HG03139 (cell line): Measurements from ENCODE around the gene MEF2C.

ENCODE experiments used
- ATAC-seq: cut with Tn5 transposase; IDR thresholded peaks from one replicate; pipeline ENCODE4 v1.9.1; 2021; ENCODE audit not compliant: unreplicated experiment

Gene MEF2C

DNA sequence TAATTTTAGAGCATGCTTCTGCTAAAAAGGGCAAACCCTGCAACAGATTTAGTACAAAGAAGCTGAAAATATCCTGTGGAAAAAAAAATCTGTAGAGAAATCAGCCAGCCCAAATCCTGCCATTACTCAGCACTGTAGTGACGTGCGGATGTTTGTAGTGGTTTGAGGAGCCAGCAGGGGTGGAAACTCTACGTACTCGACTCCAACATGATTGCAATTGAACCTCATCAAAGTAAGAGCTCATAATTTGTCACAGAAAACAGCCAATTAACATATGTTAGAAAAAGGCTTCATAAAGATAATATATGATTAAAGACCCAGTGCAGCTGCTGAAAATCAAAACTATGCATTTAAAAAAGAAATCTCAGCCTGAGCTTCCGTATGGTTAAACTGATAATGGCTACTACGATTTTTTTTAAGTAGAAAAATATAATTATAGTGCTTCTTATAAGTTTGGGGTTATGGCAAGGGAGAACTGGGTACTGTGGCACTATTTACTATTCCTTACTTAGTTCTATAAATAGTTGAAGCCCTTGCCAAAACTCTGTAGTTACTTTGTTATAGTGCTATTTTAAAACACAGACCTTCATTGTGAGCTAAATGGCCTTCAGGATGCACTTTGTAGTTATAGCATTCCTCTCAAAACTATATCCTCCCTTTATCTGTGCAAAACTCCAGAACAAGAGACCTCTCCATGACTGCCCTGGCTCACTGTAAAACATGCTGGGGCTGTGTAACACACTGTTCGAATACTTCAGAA is 49.4 kb downstream of the MEF2C start:
- no peak for ATAC-seq

DNA sequence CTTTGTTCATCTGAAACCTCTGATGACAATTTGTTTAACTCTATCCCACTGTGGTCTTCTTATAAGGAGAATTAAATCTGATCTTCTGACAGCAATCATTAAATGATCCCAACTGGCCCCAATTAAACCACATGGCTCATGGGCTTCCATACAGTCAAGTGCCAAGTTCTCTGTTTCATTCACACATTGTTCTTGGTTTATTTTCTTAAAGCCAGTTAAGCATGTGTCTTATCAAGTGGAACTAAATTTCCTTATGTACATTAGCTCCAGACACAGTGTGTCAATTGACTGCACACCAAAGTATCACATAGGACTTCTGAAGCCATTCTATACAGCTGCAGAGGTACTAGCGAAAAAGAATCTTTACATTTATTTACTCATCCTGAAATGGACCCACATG is 51.2 kb downstream of the MEF2C start:
- ATAC-seq: no peak

DNA sequence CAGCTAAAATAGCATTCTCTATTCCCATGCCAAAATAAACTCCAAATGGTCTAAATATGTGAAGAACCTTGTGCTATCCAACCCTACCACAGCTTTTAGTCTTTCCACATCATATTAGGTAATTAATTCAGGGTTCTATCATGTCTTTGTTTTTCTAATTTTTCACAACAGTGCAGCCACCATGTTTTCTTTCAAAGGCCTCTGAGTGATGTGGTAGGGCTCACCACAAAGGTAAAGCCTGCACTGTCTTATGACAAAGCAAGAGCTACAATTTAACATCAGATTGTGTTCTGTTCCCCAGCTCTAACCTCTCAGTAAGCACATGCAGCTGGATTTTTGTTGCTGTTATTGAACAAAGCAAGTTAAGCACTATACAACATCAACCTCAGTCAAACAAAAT is 52.4 kb downstream of the MEF2C start:
- no peak for ATAC-seq

DNA sequence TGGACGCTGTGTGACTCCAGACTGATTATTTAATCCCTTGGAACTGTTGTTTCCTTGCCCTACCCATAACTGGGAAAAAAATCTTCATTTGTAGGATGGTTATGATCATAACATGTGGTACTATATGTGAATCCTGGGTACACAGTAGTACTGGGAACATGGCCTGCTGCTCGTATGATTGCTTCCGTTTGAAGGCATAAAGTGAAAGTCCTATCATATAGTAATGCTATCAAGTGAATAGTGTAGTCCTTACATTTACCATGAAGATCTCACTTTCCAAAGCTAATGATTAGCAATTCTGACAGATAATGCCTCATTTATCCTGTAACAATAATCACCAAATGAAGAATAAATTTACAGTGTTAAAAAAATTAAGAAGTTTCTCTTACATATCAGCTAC is 53.2 kb downstream of the MEF2C start:
- ATAC-seq: no peak

DNA sequence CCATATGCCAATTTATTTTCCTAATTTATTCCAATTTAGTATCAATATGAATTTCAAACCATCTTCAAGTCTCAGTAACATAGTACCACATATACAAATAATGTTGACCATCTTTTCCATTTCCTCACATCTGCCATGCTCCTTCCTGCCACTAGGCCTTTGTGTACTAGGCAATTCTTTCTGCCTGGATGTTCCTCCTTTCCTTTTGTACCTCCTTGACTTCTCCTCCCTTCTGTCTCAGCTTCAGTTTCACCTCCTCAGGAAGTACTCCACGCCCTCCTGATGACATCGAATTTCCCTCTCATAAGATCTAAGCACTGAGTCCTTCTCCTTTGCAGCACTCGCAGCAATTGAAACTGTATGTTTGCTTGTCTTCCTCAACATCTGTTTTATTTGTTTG is 53.9 kb downstream of the MEF2C start:
- no peak for ATAC-seq

DNA sequence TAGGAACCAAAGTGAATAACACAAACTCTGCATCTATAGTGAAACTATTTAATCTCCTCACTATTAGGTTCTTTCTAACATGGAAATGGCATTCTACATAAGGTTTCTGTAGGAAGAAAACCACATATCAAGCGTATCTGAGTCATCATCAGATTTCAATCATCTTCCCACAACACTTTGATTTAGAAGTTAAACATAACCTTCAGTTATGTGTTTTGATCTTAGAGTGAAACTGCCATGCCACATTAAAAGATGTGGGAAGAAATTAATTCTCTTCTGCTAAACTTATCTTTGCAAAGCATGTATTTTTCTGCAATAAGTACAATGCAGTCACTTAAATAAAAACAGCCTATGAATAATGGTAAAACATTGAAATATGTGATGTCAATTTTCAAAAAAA is 55.0 kb downstream of the MEF2C start:
- ATAC-seq: no peak

DNA sequence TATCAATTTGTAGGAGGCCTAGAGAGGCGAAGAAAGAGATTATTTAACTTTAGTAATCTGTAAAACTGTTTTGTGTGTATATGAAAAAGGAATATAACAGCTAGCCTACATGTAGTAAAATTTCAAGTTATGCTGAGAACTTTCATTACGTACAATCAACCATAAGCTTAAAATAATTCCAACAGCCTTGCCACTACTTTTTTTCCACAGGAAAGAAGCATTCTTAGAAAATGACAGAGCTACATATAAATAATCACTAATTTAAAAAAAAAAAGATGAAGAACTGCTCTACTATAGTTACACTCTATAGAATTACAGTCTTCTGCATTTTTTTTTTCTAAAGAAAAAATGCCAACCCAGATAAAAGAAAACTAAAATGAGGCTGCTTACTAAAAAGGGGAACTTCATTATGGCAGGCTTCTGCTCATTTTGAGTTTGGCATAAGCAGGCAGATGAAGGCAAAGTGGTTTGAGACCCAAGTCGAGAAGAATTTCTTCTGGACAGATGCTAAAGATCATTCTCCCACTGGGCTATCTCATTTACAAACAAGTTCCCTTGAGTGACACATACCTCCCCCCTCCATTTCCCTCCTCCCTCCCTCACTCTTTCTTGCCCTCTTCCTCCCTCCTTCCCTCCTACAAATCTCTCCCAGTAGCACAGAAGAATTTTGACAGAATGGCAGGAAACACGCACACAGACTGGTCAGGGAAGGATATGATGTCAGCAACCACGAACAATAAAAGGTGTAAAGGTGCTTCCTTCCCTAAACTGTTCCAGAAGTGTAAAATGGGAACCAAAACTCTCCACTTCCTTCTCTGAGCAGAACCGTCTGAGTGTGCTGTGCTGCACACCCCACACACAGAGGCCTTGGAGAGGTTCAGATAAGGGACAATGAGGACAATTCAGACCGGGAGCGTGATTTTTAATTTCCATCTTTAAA is 56.1 kb downstream of the MEF2C start:
- peak; percentile 55 for ATAC-seq

DNA sequence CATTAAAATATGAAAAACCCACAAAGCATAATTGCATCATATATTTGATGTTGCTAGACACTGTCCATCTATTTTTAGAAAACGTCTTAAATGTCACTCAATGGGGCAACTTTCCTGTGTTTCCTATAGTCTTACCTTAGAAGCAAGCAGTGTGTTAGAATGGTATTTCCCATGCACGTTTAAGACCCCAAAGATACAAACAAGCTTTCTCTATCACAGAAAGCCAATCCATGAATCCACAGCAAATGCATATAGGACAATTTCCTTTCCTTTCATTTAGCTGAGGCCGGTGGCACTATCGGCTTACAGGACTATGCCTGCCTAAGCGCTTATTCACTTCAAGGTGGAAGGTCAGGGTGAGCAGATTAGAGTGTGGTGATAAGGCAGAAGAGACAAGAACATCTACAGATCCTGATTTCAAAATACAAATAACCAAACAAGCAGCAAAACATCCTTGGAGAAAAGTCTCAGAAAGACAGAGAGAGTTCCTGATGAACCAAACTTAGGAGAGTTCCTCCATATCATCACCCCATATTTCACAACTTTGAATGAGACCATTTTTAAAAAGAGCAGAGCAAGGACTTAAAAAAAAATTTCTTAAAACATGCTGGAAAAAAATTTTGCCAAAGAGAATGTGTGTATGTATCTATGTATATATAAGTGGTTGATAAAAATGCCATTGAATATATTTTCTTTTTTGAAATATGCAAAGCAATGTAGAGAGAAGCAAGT is 57.2 kb downstream of the MEF2C start:
- no peak for ATAC-seq

DNA sequence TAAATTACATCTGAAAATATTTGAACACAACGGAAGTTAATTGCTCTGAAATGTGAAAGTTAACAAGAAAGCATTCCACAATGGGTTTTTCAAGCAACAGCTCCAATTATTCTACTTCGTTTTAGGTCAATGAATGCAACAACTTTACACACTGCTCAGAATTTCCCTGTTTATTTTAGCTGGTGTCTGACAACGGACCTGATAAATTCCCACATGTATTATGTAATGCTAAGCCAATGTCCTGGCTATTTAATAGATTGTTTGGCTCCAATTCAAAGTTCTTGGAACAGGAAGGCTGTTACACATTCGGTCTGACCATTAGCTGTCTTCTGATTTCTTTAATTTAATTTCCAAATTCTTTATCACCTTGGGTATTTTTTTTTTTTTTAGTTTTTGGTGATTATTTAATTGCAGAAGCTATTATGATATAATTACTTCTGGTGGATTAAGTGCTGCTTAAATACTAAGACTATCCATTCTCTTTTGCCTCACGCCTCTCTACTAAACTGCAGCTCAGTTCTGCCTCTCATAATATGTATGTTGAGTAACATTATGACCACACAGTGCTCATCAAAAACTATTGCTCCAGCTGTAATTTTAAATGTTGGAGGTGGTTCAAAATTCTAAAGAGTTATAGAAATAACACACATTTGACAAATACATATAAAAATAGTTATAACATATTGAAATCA is 57.9 kb downstream of the MEF2C start:
- no peak for ATAC-seq

DNA sequence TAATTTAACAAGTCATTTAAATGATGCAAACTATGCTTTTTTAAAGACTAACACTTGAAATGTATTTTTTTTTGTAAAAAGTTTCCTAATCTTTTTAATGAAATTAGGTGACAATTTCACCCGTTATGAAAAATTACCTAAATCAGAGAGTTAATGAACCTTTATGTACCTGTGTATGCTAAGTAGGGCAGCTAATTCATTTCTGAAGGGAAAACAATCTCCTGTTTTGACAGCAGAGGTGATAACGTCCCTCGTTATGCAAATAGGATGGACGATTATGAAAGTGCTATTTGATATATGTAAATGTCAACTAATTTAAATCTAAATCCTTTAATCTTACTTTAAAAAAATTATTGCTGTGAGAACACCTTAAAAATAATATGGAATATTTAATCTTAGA is 58.8 kb downstream of the MEF2C start:
- ATAC-seq: no peak

DNA sequence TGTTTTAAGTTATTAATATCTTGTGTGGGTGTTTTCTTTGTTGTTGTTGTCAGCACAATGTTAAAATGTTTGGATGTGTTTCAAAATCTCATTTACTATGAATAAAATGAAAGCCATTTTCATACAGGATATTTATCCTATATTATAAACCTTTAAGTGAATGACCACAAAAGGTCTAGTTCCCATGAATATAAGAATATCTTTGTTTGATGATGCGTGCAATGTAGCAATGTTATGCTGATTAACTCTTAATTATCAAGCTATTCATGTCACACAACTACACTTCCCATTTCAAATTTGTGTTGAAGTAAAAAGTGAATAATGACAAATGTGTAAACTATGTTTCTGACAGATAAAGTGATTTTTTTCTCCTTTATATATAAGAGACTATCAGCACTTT is 59.8 kb downstream of the MEF2C start:
- ATAC-seq: no peak

DNA sequence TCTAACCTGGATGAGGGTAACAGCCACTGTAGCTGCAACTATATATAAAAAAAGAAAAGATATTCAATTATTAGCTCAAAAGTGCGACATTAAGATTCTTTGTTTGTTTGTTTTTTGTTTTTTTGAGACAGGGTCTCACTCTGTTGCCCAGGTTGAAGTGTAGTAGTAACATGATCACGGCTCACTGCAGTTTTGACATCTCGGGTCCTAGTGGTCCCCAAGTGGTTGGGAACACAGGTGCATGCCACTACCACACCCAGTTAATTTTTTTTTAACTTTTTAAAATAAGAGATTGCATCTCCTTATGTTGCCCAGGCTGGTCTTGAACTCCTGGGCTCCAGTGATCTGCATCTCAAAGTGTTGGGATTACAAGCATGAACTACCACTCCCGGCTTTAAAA is 61.8 kb downstream of the MEF2C start:
- ATAC-seq: no peak

DNA sequence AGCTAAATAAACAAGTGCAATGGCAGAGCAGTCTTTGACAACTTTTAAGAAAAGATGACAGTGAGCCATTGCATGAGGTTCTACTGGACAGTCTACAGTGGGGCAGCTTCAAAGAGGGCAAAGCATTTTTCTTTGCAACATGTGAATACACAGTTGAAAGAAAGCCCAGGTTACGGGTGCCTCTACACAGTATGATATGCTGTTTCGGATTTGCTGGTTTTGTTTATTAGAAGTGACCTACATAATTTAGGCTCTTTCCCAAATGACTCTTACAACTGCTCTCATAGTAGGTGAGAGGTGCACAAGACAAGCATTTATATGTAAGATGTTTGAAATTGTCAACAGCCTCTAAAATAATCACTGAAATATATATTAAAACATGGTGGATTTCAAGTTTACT is 62.4 kb downstream of the MEF2C start:
- no peak for ATAC-seq

DNA sequence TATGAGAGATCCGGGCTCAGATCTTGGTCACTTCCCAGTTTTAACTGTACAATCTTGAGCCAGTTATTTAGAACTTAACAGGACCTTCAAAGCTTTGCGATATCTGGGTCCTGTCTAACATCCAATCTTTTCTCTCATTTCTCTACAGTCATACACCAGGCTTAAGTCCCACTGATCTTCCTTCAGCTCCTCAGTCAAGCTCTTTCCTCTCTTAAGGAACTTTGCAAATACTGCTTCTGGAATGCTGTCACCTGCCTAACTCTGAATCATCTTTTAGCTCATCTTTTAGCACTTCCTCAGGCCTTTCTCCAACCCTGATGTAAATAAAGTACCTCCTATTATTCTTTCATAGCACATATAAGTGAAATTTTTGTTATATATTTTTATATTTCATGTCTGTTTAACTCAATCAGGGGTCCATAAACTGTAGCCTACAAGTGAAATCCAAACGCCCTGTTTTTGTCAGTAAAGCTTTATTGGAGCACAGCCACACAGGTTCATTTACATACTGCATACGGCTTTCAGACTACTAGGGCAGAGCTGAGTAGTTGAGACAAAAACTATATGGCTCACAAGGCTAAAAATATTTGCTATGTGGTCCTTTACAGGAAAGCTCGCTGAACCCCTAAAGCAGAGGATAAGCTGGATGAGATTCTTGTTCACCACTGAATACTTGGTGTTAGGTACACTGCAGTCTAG is 63.5 kb downstream of the MEF2C start:
- ATAC-seq: no peak

DNA sequence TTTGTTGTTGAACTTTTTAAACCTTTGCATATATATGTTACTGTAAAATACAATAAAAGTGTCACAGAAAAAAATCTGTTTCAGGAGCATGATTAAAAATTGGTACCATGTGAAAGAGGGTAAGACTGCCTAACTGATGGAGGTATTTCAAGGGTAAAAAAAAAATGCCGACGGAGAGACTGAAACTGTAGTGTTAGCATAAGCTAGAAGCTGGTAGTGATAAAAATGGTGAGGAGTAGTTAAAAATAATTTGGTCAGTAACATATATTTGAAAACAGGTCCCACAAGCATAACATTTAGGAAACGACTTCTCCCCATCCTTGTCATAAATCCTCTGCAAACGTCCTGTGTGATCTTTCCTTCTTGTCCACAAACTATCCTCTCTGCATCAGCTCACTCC is 64.7 kb downstream of the MEF2C start:
- no peak for ATAC-seq

DNA sequence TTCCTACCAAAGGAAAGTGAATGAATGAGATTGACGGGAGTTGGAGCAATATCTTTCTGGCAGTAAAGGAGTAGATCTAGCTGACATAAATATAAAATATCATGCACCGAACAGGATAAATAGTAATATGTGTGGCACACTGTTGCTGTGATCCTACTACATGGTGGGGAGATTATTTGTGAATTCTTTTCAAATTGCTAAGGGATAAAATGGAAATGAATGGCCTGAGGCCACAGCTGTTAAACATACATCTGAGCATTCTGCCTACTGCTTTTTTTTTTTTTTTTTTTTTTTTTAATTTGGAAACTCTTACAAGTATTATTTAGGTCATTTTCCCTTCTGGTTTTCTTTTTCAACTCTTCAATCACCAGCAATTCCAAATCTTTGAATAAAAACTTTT is 66.8 kb downstream of the MEF2C start:
- ATAC-seq: no peak

DNA sequence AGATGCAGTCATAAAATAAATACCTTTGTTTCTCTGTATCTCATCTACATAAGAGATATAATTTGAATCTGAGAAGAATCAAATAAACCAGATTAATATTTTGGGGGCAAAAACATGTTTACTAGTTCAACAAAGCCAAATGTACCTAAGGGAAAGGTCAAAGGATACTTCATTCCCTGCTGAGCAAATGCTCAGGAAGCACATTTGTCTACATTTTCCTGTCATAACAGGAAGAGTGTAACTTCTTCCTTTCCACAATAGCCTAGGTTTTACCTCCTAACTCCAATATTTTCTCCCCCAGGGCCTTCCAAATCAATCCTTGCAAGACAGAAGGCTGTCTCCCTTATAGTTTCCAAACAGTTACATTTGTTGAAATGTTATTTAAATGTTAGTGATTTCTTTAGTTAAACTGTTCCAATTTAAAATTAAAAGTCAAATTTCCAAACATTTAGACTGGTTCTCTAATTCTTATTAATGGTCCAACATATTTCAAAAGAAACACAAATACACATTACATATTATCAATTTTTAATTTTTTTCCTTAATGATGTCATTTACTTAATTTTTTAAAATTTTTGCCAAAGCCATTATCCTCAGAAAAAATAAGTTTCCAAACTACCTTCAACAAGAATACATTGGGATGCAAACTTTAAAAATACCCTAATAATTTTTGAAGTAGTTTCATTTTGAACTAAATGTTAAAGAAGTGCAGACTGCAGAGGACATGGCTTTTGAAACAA is 67.8 kb downstream of the MEF2C start:
- ATAC-seq: no peak

DNA sequence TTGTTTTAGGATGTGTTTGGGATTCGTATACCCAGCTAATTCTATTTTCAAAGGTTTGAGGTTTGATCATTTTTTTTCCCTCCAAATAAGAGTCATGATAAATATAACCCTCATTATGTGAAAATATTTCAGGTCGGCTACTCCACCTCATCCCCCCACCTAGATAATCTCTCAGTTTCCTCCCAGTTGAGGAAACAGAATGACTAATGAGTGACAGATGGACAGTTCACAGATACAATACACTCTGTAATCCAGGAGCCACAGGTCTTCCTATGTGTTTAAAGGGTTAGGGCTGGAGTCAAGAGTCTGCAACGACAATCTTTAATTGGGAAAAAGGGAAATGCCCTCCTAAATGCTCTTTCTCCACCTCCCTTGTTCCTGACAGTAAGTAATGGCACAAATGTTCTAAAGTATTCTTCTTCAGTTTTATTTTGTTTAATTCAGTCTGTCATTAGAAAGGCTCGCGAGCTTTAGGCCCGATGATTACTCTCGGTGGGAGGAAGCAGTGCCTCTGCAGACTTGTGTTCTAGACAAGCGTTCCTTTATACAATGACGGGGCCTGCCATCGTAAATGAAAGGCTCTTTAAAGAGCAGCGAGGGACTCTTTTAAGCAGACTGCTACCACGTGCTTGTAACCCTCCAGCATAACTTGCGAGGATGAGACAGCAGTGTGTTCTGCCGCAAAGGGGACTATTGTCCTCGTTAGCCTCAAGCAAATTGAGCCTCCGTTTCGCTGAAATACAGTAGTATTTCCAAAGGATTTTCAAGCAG is 69.0 kb downstream of the MEF2C start:
- ATAC-seq: no peak

DNA sequence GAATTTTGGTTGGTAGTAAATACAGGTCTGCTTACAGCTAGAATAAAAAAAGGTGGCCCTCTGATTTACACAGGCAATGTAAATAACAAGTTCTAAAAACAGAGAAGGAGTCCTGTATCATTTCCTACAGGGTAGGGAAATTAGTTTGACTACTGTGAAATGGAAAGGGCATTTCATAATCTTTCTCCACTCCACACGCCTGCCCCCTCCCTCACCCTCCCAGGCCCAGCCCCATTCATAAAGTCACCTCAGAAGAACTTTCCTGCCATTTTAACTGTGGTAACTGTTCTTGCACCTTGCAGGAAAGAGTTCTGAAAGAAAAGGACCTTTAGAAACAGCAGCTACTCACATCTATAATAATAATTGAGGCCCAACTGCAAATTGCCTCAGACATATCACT is 69.7 kb downstream of the MEF2C start:
- ATAC-seq: no peak
